Stimulated activated CD8-positive, alpha-beta memory T cell treated with anti-CD3 and anti-CD28 coated beads, Interleukin-7, amount 100 ng/mL, for 48 hours (primary cell): ENCODE results near the gene KIF22.
A peak's percentile ranks its signal among the peaks of the same experiment; 100 is the strongest.
"Not testable (repeated sequence)": the region's sequence is repeated elsewhere in the genome, so short reads cannot be mapped to it uniquely, and the experiment has no call there.

ENCODE experiments used
- DNase-seq, 2 donors: peaks; one replicate each; pipeline ENCODE4 v3.0.0-alpha.2; 2020; ENCODE audit warnings: low read depth in 1 of 2; ENCODE audit errors: extremely low read depth in 1 of 2

KIF22 gene

DNA sequence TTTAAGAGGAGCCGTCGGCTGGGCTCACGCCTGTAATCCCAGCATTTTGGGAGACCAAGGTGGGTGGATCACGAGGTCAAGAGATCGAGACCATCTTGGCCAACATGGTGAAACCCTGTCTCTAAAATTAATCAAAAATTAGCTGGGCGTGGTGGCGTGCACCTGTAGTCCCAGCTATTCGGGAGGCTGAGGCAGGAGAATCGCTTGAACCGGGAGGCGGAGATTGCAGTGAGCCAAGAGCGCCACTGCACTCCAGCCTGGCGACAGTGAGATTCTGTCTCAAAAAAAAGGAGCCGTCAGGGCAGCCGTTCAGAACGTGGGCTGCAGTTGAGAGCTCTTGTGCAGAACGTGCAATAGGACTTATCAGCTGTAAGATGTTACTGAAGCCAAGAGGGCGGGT lies 2.6 kb downstream of the KIF22 start:
- not testable (repeated sequence) for DNase-seq

DNA sequence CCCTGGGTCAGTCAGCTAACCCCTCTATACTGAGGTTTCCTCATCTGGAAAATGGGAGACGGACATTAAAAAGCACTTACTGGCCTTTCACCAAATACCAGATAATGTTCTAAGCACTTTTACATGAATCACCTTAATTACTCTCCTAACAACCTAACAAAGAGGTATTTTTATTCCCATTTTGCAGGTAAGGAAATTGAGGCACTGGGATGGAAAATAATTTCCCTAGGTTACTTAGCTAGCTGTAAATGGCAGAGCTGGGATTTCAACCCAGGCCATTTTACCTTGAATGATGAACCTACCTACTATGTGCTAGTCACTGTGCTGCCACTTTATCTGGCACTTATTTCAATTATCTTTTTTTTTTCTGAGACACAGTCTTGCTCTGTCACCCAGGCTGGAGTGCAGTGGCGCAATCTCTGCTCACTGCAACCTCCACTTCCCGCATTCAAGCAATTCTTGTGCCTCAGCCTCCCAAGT lies 3.7 kb downstream of the KIF22 start:
- DNase-seq: no peak

DNA sequence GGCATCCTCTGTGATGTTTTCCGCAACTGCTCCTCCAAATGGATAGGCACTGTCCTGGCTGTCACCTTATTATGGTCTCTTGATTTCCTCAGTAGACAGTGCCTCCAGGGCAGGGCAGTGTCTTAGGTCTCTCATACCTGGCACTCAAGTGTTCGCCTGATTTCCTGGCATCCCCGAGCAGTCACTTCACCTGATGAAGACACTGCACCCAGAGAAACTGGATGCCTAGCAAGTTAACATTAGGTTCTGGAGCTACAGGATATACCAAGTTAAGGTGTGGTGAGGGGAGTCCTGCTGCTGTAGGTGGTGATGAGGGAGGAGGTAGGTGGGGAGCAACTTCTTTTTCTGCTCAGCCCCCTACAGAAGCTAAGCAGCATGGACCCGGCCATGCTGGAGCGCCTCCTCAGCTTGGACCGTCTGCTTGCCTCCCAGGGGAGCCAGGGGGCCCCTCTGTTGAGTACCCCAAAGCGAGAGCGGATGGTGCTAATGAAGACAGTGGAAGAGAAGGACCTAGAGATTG lies 11.9 kb downstream of the KIF22 start:
- no peak for DNase-seq

DNA sequence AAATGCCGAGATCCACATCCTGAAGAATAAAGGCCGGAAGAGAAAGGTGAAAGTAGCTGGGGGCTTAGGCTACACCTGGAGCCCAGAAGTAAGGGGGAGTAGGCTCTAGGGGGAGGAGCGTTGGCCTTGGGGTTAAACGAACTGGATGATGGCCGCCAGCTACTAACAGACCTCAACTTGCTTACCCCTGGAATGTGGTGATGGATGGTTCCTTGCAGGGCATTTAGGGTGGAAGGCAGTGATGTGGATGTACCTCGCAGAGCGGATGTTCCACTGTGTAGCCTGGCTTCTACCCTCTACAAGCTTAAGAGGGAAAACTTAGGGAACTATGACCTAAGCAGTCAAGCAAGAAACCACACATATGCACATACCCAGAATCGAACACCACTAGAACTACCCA lies 13.5 kb downstream of the KIF22 start:
- no peak for DNase-seq

DNA sequence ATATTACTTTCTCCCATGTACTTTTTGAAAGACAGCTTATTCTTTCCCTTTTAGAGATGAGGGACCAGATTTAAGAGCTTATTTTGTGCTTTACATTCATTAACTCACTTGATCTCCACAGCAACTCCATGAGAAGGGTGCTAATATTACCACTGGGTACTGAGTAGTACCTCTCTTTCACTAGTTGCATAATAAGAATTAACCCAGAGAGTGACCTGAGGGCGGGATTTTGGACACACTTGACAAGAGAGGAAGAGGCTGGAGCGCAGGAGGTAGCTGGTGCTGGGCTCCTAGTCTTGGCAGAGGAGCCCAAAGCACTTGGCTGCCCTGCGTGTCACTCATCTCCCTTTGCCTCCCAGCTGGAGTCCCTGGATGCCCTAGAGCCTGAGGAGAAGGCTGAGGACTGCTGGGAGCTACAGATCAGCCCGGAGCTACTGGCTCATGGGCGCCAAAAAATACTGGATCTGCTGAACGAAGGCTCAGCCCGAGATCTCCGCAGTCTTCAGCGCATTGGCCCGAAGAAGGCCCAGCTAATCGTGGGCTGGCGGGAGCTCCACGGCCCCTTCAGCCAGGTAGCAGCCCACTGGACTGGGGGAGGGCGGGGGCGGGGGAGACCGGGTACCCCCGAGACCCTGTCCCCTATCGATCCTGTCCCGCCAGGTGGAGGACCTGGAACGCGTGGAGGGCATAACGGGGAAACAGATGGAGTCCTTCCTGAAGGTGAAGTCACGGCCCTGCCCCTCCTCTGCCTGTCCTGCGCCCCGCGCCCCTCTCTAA lies 14.1 kb downstream of the KIF22 start:
- no peak for DNase-seq

DNA sequence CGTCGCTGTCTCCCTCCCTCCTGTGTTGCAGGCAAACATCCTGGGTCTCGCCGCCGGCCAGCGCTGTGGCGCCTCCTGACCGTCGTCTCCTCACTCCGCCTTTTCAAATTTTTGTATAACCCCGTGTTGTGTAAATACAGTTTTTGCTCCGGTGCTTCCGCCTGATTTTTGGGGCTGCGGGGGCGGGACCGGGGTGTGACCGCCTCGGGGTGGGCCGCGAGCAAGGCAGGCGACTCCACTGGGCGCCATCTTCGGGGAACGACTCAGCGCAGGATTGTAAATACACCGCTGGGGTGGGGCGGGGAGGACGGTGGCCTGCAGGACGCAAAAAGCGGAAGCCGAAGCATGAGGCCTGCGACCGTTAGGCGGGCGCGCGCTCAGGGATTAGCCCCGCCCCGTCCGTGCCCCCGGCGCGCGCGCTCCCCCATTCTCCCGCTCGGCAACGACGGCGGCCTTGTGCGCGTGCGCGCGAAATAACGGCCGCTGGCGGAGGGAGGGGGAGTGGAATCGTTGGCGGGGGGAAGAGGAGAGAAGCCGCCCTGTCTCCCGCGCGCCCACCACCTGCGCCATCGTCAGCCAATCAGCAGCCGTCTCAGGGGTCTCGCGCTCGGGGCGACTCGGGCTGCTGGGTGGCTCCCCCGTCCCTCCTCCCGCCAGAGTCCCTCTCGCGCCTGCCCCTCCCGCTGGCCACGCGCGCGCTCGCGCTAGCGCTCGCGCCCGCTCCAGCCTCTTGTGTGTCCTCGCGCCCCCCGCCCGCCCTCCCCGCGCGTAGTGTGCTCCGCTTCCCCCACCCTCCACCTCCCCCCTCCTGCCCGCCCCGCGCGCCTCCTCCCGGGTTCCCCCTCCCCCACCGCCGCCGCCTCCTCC lies 14.9 kb downstream of the KIF22 start:
- DNase-seq: peak; percentile 97

DNA sequence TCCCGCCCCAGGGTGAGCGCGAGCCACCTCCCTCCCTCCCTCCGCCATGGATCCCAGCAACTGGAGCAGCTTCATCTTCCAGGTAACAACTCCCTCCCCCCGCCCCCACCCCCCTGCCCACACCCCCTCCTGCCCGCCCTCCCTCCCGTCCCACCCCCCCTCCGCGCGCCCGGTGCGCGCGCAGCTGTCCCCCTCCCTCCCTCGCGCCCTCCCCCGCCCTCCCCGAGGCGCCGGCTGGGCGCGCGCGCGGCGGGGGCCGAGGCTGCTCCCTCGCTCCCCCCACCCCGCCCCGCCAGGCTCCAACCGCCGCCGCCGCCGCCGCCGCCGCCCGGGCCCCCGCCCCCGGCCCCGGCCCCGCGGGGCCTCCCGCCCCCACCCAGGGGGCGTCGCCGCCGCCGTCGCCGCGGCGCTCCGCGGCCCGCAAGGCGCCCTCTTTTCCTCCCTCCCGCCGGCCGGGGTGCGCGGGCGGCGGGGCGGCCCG lies 15.6 kb downstream of the KIF22 start, which contains the start of gene MAZ:
Gene MAZ (plus strand): TSS at position 431 of the 481 bp plus-strand sequence. CDS start 173 bp downstream, outside the sequence.
- no peak for DNase-seq

DNA sequence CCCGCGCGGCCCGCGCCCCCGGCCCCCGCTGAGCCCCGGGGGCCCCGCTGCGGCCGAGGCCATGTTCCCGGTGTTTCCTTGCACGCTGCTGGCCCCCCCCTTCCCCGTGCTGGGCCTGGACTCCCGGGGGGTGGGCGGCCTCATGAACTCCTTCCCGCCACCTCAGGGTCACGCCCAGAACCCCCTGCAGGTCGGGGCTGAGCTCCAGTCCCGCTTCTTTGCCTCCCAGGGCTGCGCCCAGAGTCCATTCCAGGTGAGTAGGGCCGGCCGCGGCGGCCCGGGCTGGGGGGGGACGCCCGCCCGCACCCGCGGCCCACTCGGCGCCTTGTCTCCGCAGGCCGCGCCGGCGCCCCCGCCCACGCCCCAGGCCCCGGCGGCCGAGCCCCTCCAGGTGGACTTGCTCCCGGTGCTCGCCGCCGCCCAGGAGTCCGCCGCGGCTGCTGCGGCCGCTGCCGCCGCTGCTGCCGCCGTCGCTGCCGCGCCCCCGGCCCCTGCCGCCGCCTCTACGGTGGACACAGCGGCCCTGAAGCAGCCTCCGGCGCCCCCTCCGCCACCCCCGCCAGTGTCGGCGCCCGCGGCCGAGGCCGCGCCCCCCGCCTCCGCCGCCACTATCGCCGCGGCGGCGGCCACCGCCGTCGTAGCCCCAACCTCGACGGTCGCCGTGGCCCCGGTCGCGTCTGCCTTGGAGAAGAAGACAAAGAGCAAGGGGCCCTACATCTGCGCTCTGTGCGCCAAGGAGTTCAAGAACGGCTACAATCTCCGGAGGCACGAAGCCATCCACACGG lies 16.3 kb downstream of the KIF22 start:
- no peak for DNase-seq

DNA sequence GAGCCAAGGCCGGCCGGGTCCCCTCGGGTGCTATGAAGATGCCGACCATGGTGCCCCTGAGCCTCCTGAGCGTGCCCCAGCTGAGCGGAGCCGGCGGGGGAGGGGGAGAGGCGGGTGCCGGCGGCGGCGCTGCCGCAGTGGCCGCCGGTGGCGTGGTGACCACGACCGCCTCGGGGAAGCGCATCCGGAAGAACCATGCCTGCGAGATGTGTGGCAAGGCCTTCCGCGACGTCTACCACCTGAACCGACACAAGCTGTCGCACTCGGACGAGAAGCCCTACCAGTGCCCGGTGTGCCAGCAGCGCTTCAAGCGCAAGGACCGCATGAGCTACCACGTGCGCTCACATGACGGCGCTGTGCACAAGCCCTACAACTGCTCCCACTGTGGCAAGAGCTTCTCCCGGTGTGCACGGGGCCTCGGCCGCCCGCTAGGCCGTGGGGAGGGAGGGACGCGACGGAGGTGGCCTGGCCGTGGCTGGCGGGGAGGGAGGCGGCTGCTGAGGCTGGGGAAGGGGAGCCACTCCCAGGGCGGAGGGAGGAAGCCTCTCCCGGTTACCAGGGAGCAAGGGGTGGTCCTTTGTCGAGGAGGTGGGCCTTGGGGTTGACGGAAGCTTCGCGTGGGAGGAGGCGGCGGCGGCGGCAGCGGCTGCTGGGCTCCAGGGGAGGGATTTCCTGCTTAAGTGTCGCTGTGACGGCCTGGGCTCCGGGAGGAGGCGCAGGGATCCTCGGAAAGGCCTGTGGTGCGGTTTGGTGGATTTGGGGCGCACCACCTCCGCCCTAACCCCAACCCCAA lies 17.1 kb downstream of the KIF22 start:
- DNase-seq: peak; percentile 87 to 89

DNA sequence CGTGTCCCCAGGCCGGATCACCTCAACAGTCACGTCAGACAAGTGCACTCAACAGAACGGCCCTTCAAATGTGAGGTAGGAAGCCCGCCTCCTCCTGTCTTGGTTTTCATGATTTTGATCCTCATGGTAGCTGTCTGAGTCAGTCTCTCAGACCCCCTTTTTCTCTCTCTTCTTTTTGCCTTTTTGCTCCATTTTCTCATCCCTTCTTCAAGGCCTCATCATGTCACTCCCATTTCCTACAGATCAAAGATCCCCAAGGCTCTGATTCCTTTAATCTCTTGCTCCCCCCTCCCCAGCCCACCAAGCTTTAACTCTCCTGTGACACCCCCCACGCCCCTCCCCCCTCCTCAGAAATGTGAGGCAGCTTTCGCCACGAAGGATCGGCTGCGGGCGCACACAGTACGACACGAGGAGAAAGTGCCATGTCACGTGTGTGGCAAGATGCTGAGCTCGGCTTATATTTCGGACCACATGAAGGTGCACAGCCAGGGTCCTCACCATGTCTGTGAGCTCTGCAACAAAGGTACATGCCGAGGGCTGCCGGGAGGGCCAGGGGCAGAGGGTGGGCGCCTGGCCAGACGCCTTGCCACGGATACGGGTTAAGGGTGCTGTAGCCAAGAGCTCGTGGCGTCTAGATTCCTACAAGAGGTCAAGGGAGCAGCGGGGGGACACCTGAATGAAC lies 17.8 kb downstream of the KIF22 start:
- DNase-seq: no peak

DNA sequence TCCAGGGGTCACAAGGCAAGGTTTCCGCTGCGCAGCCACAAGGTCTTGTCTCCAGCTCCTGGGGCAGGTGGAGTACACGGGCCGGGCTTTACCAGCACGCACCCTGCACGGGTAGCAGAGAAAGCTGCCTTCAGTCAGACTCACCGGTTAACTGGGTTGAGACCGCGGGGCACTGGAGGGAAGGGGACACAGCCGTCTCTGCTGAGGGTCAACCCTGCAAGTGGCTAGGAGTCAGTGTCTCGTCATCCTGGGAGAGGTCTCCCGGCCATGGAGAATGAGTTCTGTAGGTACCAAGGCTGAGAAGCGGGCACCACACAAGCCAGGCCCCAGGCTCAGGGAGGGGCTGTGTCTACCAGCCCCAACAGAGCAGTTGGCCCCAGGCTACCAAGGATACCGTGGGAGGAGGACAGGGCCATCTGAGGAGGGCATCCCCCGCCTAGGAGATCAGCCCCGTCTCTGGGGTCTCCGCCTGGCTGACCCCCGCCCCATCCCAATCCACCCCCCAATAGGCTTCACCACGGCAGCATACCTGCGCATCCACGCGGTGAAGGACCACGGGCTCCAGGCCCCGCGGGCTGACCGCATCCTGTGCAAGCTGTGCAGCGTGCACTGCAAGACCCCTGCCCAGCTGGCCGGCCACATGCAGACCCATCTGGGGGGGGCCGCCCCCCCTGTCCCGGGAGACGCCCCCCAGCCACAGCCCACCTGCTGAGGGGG lies 18.6 kb downstream of the KIF22 start:
- DNase-seq: no peak

DNA sequence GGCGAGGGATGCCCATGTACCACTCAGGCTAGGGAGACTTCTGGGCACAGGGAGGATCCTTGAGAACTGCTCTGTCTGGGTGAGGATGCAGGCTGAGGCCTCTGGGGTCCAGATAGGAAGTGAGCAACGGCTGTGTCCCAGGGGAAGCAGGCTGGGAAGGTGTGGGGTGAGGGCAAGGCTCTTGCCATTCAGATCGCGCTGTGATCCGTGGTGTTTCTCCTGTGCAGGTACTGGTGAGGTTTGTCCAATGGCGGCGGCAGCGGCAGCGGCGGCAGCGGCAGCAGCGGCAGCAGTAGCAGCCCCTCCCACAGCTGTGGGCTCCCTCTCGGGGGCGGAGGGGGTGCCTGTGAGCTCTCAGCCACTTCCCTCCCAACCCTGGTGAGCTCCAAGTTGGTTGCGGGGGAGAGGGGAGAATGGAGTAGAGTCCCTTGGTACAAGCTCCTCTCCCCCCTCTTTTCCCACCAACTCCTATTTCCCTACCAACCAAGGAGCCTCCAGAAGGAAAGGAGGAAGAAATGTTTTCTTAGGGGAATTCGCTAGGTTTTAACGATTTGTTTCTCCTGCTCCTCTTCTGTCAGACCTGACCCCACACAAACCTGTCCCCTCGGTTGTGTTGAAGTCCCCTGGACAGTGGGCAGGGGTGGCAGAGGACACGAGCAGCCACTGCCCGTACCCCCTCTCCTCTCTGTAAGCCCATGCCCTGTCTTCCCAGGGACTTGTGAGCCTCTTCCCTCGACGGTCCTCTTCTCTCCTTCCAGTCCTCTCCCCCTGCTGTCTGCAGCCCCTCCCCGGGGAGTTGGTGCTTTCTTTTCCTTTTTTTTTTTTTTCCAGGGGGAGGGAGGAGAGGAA lies 19.5 kb downstream of the KIF22 start:
- DNase-seq: no peak

DNA sequence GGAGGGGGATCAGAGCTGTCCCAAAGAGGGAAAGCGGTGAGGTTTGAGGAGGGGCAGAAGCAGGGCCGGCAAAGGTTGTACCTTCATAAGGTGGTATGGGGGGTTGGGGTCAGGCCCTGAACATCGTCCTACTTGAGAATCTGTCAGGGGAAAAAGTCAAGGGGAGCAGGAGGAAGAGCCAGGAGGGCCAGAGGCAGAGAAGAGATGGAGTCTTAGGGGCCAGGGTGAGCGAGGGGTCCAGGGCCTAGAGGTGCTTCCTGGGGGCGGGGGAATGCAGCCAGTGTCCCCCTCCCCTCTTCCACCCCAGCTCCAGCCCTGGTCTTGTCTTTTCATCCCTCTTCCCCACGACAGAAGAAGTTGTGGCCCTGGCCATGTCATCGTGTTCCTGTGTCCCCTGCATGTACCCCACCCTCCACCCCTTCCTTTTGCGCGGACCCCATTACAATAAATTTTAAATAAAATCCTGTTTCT lies 20.2 kb downstream of the KIF22 start:
- no peak for DNase-seq

DNA sequence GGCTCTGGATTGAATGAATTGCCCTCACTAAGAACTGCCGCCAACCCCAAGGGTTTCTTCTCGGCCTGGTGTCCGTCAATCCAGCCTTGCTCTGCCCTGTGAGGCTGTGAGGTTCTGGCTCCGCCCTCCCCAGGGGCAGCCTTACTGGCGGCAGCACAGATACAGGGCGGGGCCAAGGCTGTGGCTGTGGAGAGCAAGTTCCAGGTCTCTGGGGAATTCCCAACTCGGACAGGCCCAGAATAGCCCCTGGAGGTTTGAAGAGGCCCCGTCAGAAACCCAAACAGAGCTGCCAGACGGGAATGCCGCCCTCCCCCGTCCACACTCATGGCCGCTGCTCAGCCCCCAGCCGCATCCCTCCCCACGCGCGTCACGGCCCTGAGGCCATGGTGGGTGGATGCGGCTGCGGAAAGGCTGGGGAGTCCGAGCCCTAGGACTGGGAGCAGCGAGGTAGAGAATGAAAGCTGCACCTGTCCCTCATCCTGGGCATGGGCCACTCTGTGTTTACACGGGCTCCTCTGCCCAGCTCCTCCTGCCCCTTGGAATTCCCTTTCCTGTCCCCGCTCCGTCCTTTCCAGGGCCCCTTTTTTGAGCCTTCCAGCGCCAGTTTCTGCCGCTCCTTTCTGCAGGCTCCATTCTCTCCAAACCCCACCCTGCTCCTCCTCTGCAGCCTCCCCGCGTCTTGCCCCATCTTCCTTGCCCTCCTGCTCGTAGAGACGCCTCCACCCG lies 20.8 kb downstream of the KIF22 start:
- peak; percentile 74 to 85 for DNase-seq

DNA sequence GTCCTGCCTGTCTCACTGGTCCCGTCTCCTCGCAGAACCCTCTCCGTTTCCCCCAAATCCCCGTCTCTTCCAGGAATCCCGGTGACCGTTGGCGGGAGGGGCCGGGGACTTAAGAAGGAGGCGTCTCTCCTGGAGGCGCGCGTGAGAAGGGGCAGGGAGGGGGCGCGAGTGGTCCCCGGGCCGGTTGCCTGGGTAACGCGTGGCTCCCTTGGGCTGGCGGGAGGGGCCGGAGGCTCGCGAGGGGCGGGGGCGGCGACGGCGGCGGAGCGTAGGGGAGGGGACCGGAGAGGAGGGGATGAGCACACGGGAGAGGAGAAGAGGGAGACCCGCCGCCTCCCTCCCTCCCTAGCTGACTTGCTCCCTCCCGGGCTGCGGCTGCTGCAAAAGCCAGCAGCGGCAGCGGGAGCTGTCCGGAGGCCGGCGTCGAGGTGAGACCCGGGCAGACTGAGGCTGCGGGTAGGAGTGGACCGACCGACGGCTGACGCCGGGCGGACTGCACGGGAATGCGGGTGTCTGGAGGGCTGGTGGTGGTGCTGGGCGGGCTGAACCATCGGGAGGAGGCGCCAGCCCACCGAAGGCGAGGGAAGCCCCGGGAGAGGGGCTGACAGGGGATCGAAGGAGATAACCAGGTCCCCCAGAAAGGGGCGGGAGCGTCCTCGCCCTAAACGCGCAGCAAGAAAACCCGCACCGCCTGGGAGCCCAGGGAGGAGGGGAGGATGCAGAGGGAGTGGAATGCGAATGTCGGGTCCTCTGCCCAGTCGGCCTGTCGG lies 21.5 kb downstream of the KIF22 start, which contains the start of gene PRRT2:
Gene PRRT2 (plus strand): TSS at position 298 of the 770 bp plus-strand sequence. CDS start 862 bp downstream, outside the sequence.
- no peak for DNase-seq
